ENCODE measurements around the gene USF1. TPM values are rescaled to one million over a fixed set of nuclear protein-coding genes. Genes with fewer than 3 reads are reported as not detected.

USF1 gene
- total RNA-seq, 1 donor from 2014 or later: 70.7 TPM

Other genes starting within 250 kb of the USF1 start
- 3.2 TPM for gene LY9, start 249.8 kb downstream of the USF1 start, total RNA-seq
- 0.89 TPM for gene CD244, start 183.1 kb downstream of the USF1 start, total RNA-seq
- 16.8 TPM for gene ITLN1, start 160.8 kb downstream of the USF1 start, total RNA-seq
- not detected for gene ITLN2, start 91.2 kb downstream of the USF1 start, total RNA-seq
- 166 TPM for gene F11R, start 24.8 kb downstream of the USF1 start, total RNA-seq
- gene TSTD1, start 7.0 kb downstream of the USF1 start, total RNA-seq: 79.8 TPM
- 12.1 TPM for gene ARHGAP30, start 23.9 kb upstream of the USF1 start, total RNA-seq
- 75.6 TPM for gene NECTIN4, start 43.6 kb upstream of the USF1 start, total RNA-seq
- gene KLHDC9, start 52.4 kb upstream of the USF1 start, total RNA-seq: 13.0 TPM
- gene PFDN2, start 72.1 kb upstream of the USF1 start, total RNA-seq: 39.2 TPM
- 34.7 TPM for gene NIT1, start 72.1 kb upstream of the USF1 start, total RNA-seq
- gene DEDD, start 86.7 kb upstream of the USF1 start, total RNA-seq: 34.0 TPM
- gene UFC1, start 108.0 kb upstream of the USF1 start, total RNA-seq: 89.2 TPM
- 29.1 TPM for gene USP21, start 113.5 kb upstream of the USF1 start, total RNA-seq
- gene PPOX, start 120.4 kb upstream of the USF1 start, total RNA-seq: 26.8 TPM
- 26.6 TPM for gene B4GALT3, start 131.5 kb upstream of the USF1 start, total RNA-seq
- gene ADAMTS4, start 153.1 kb upstream of the USF1 start, total RNA-seq: 42.6 TPM
- gene NDUFS2, start 156.4 kb upstream of the USF1 start, total RNA-seq: 94.1 TPM
- gene FCER1G, start 169.3 kb upstream of the USF1 start, total RNA-seq: 11.3 TPM
- not detected for gene APOA2, start 177.7 kb upstream of the USF1 start, total RNA-seq
- gene TOMM40L, start 180.1 kb upstream of the USF1 start, total RNA-seq: 17.5 TPM
- not detected for gene NR1I3, start 192.2 kb upstream of the USF1 start, total RNA-seq
- 66.5 TPM for gene PCP4L1, start 212.8 kb upstream of the USF1 start, total RNA-seq

All from ureter (tissue), 1 donor.